Measurements from ENCODE around the gene ICAM4. TPM values are rescaled to one million over a fixed set of nuclear protein-coding genes. Genes with fewer than 3 reads are reported as not detected.

ICAM4 gene
- total RNA-seq, 1 experiment from 2014 or later, result 2.0 TPM

DNA sequence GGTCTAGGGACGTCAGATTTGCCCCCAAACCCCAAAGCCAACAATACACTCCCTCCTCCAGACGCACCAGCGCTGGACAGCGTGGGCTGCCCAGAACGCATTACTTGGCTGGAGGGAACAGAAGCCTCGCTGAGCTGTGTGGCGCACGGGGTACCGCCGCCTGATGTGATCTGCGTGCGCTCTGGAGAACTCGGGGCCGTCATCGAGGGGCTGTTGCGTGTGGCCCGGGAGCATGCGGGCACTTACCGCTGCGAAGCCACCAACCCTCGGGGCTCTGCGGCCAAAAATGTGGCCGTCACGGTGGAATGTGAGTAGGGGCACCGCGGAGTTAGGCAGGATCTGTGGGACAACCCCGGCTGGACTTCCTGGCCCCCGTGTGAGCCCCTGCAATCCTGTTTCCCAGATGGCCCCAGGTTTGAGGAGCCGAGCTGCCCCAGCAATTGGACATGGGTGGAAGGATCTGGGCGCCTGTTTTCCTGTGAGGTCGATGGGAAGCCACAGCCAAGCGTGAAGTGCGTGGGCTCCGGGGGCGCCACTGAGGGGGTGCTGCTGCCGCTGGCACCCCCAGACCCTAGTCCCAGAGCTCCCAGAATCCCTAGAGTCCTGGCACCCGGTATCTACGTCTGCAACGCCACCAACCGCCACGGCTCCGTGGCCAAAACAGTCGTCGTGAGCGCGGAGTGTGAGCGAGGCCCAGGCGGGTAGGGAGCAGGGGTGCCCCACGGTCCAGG, 7.0 kb downstream of the ICAM4 start:
- H3K27ac Mint-ChIP-seq, result no peak overlapping the region
- POLR2A ChIA-PET, result no interaction called here
- no peaks in the 10 kb centered on the region for H3K36me3 Mint-ChIP-seq
- CTCF ChIA-PET, result interaction anchor here (0.6 to 9.0 kb wide), 5 partner anchors 13 to 122 kb away, joined by 3 to 180 read pairs (median 7); partner anchors contain the start of gene ICAM1
- no peaks in the 10 kb centered on the region for H3K9me3 Mint-ChIP-seq
- ATAC-seq (no peak), DNase-seq (ENCODE audit: low spot score) (no peak)
- peaks cover 29% of the 10 kb centered on the region for H3K4me1 Mint-ChIP-seq
- peaks cover 97% of the 10 kb centered on the region for H3K27me3 Mint-ChIP-seq (ENCODE audit: low read depth)
- H3K4me3 Mint-ChIP-seq, result peak overlapping the region; percentile 82
- no peak for TF ChIP-seq TP53 (CRISPR knock-in tag; IDR thresholded peaks at IDR 0.05)
- TF ChIP-seq NR2C2 (CRISPR knock-in tag; IDR thresholded peaks at IDR 0.05), result 0 out of 2 replicates have a peak, but pooled peaks have one; percentile 25
- 0 out of 2 replicates have a peak, but pooled peaks have one; percentile 43 for TF ChIP-seq IRF1 (CRISPR knock-in tag; IDR thresholded peaks at IDR 0.05)

GRCh38 chr19:10294368-10294697, 7.6 kb downstream of the ICAM4 start:
- ATAC-seq (no peak), DNase-seq (ENCODE audit: low spot score) (peak; percentile 68)
- Mint-ChIP-seq H3K27ac (no peak overlapping the region), H3K4me1 (peaks cover 28% of the 10 kb centered on the region), H3K4me3 (peak overlapping the region; percentile 76; the same call in 1 of the 2 replicates), H3K9me3 (no peaks in the 10 kb centered on the region), H3K36me3 (no peaks in the 10 kb centered on the region), H3K27me3 (ENCODE audit: low read depth) (peaks cover 97% of the 10 kb centered on the region)
- TF ChIP-seq MXD4 (CRISPR knock-in tag; IDR thresholded peaks at IDR 0.05; ENCODE audit: borderline replicate concordance) (no peak), TCF7 (CRISPR knock-in tag; IDR thresholded peaks at IDR 0.05; ENCODE audit: low read depth) (no peak), FOXK1 (CRISPR knock-in tag; IDR thresholded peaks at IDR 0.05) (no peak), ZBTB43 (CRISPR knock-in tag; IDR thresholded peaks at IDR 0.05) (no peak), RELA (CRISPR knock-in tag; IDR thresholded peaks at IDR 0.05; ENCODE audit: borderline replicate concordance) (no peak), TEAD4 (CRISPR knock-in tag; IDR thresholded peaks at IDR 0.05) (no peak), FOXJ3 (CRISPR knock-in tag; IDR thresholded peaks at IDR 0.05; ENCODE audit: borderline replicate concordance) (no peak)
- TF ChIP-seq, protein P1, sequence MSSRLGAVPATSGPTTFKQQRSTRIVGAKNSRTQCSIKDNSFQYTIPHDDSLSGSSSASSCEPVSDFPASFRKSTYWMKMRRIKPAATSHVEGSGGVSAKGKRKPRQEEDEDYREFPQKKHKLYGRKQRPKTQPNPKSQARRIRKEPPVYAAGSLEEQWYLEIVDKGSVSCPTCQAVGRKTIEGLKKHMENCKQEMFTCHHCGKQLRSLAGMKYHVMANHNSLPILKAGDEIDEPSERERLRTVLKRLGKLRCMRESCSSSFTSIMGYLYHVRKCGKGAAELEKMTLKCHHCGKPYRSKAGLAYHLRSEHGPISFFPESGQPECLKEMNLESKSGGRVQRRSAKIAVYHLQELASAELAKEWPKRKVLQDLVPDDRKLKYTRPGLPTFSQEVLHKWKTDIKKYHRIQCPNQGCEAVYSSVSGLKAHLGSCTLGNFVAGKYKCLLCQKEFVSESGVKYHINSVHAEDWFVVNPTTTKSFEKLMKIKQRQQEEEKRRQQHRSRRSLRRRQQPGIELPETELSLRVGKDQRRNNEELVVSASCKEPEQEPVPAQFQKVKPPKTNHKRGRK (CRISPR knock-in tag; IDR thresholded peaks at IDR 0.05; ENCODE audit: borderline replicate concordance), result no peak
- POLR2A ChIA-PET, result no interaction called here
- CTCF ChIA-PET, result interaction anchor here (0.6 to 9.0 kb wide), 6 partner anchors 23 to 113 kb away, joined by 3 to 180 read pairs (median 14); partner anchors contain the start of gene ICAM1

- ChIA-PET POLR2A (interaction anchor here (0.7 to 1.0 kb wide), 3 partner anchors 14 to 45 kb away, joined by 3 to 4 read pairs (median 3); partner anchors contain the start of genes ICAM1 and ZGLP1), CTCF (interaction anchor here (1.0 to 2.4 kb wide), 10 partner anchors 9 to 122 kb away, joined by 3 to 22 read pairs (median 4); partner anchors contain the start of genes ICAM1 and ICAM4)
- Mint-ChIP-seq H3K4me3 (peak overlapping the region; percentile 76), H3K36me3 (no peaks in the 10 kb centered on the region), H3K27ac (no peak overlapping the region), H3K27me3 (ENCODE audit: low read depth) (peaks cover 93% of the 10 kb centered on the region), H3K4me1 (peaks cover 25% of the 10 kb centered on the region), H3K9me3 (no peaks in the 10 kb centered on the region)
- 0 out of 2 replicates have a peak, but pooled peaks have one; percentile 4 for ATAC-seq
- TF ChIP-seq CDX4 (CRISPR knock-in tag; IDR thresholded peaks at IDR 0.05; ENCODE audit: borderline replicate concordance), result no peak
- 0 out of 2 replicates have a peak, but pooled peaks have one; percentile 48 for TF ChIP-seq MAX (CRISPR knock-in tag; IDR thresholded peaks at IDR 0.05)
- no peak for TF ChIP-seq NR1H2 (CRISPR knock-in tag; IDR thresholded peaks at IDR 0.05)
- peak; percentile 58 for DNase-seq (ENCODE audit: low spot score)
Observed at GRCh38 chr19:10295305-10295846, 8.6 kb downstream of the ICAM4 start.
